ENCODE data around the gene EPHX1. TPM values are rescaled to one million over a fixed set of nuclear protein-coding genes. Genes with fewer than 3 reads are reported as not detected.

Gene EPHX1
- total and polyA plus RNA-seq, 2 of the 8 experiments (the other 6 are each of a cell fraction or from before 2014, with no cell fraction given) = 45.3 to 79.1 TPM

DNA sequence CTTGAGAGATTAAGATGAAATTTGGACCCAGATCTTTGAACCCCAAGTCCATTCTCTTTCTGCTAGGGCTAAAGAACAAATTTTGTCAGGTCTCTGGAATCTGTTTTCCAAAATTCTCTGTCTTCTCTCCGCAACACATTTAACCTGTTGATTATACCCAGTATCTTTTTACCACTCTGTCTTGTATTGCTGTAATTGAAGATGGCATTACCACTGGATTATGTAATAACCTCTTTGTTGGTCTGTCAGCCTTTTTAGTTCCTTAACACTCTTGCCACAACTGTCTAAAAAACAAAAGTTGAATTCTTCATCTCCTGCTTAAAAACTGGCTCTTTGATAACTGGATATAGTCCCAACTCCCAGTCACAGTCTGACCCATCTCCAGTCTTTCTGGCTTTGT lies 29.3 kb upstream of the EPHX1 start:
- Histone ChIP-seq H3K27me3 (replicated peaks in 1 of 4; ENCODE audit: control insufficient read depth in 3 of 4, extremely low read depth in 1 of 4, insufficient read depth in 3 of 4, low read length in 3 of 4) (no peaks in the 10 kb centered on the region), H4K20me1 (replicated peaks in 1 of 2; ENCODE audit: control insufficient read depth in 1 of 2, insufficient read depth in 2 of 2, low read length in 2 of 2) (peaks cover 3 to 10% of the 10 kb centered on the region in 2 experiments), H4K5ac (ENCODE audit: insufficient read length, low read depth, low read length) (no peak overlapping the region), H3K79me1 (ENCODE audit: low read depth, low read length) (no peaks in the 10 kb centered on the region), H3K18ac (ENCODE audit: extremely low read depth, low read length) (no peak overlapping the region), H2BK15ac (ENCODE audit: low read length) (no peak overlapping the region), H2BK20ac (ENCODE audit: low read length) (no peak overlapping the region), H3K9ac (replicated peaks in 1 of 4; ENCODE audit: extremely low read depth in 1 of 4, low read depth in 3 of 4, low read length in 3 of 4) (no peak overlapping the region), H3K79me2 (ENCODE audit: control insufficient read depth in 1 of 2, insufficient read depth in 2 of 2, low read length in 2 of 2) (peaks cover 30 to 68% of the 10 kb centered on the region in 2 experiments), H3K4me3 (ENCODE audit: extremely low read depth in 1 of 4, insufficient read depth in 2 of 4, low read depth in 3 of 4, low read length in 4 of 4) (peak overlapping the region in 1 of 4 experiments; percentile 93; a peak in 1 of 8 replicates), H3K27ac (ENCODE audit: low read depth, low read length) (no peak overlapping the region), H2BK120ac (replicated peaks; ENCODE audit: low read depth, low read length) (no peak overlapping the region), H2AFZ (ENCODE audit: low read length) (no peak overlapping the region), H4K91ac (replicated peaks; ENCODE audit: insufficient read length, low read length) (no peak overlapping the region), H3K9me3 (ENCODE audit: insufficient read depth in 2 of 2, low read depth in 1 of 2, low read length in 1 of 2) (no peaks in the 10 kb centered on the region), H3K14ac (ENCODE audit: insufficient read length) (no peak overlapping the region), H2BK5ac (ENCODE audit: low read depth, low read length) (no peak overlapping the region), H2BK12ac (ENCODE audit: low read depth, low read length) (no peak overlapping the region), H3K23me2 (ENCODE audit: low read depth, low read length) (peaks cover 4% of the 10 kb centered on the region), H2AK5ac (ENCODE audit: low read depth, low read length) (no peak overlapping the region), H3K4me2 (ENCODE audit: insufficient read depth in 1 of 2, low read depth in 2 of 2, low read length in 2 of 2) (peak overlapping the region; percentile 78 to 79; a peak in 1 of 4 replicates), H4K8ac (ENCODE audit: extremely low read depth, insufficient read depth, low read length) (no peak overlapping the region), H3K36me3 (ENCODE audit: control insufficient read depth in 2 of 4, insufficient read depth in 4 of 4, low read length in 3 of 4) (peaks cover 2 to 34% (median 11%) of the 10 kb centered on the region in 4 experiments), H3K23ac (ENCODE audit: insufficient read length) (no peak overlapping the region), H3K56ac (replicated peaks; ENCODE audit: insufficient read length, low read depth, low read length) (no peak overlapping the region), H3K4ac (replicated peaks; ENCODE audit: insufficient read length, low read depth, low read length) (no peak overlapping the region), H3K4me1 (replicated peaks in 1 of 4; ENCODE audit: control insufficient read depth in 3 of 4, insufficient read depth in 4 of 4, low read length in 3 of 4) (peaks cover 0 to 5% (median 3%) of the 10 kb centered on the region in 4 experiments; a peak in 5 of 7 replicates)
- no peak for TF ChIP-seq CEBPB (IDR thresholded peaks at IDR 0.05; ENCODE audit: low read depth, low read length)
- TF ChIP-seq HDAC6 (IDR thresholded peaks at IDR 0.05; ENCODE audit: low read depth, low read length) = no peak
- no peak for TF ChIP-seq NANOG (IDR thresholded peaks at IDR 0.05; ENCODE audit: insufficient read depth, low read depth, low read length, poor library complexity, severe bottlenecking)
- no peak for TF ChIP-seq CHD1 (IDR thresholded peaks at IDR 0.05; ENCODE audit: low read depth, low read length)
- TF ChIP-seq NRF1 (IDR thresholded peaks at IDR 0.05; ENCODE audit: low read depth, low read length) = no peak
- no peak for FAIRE-seq
- POLR2A ChIA-PET (ENCODE audit: partially characterized antibody) = interaction anchor here (0.7 to 10.3 kb wide), 10 partner anchors 10 to 306 kb away, joined by 3 to 166 read pairs (median 4); partner anchors contain the start of genes EPHX1 and SDE2
- WGBS, 2 experiments (ENCODE audit: extremely low coverage in 1 of 2, insufficient coverage in 1 of 2, insufficient read length in 1 of 2, insufficient replicate concordance in 2 of 2, low coverage in 1 of 2, low lambda C conversion rate in 2 of 2, missing lambda C conversion rate in 1 of 2) = 97% methylated on average over 1 of the region's 1 CpG; no CpG with 5 or more reads in 1 of the 2 experiments
- CTCF ChIA-PET (ENCODE audit: partially characterized antibody) = interaction anchor here (1.2 to 6.1 kb wide), 2 partner anchors 12 to 30 kb away, joined by 3 to 50 read pairs; partner anchors contain the start of gene EPHX1
- no peak for DNase-seq (ENCODE audit: low read depth in 1 of 2, low spot score in 2 of 2)
